Measurements from ENCODE around the gene KRTCAP3.
"Not testable (repeated sequence)": the region's sequence is repeated elsewhere in the genome, so short reads cannot be mapped to it uniquely, and the experiment has no call there.

Gene KRTCAP3

GRCh38 chr2:27441958-27442919 lies at the start of gene KRTCAP3:
Gene KRTCAP3 (plus strand): TSS chr2:27442381. CDS start chr2:27442413, 32 bp downstream.
- Histone ChIP-seq H3K27ac (peak within 1 kb of the TSS in 11 of 21 experiments; percentile 7 to 80 (median 58)), H3K4me3 (peak within 1 kb of the TSS in 6 of 7 experiments; percentile 5 to 52 (median 20))

GRCh38 chr2:27393225-27393624 lies 49.0 kb upstream of the KRTCAP3 start:
- Histone ChIP-seq H3K27ac (no peak overlapping the region), H3K4me3 (no peak overlapping the region)

- no peak overlapping the region for H3K4me3 ChIP-seq
- no peak overlapping the region for H3K27ac ChIP-seq
Observed at GRCh38 chr2:27398962-27399361, 43.2 kb upstream of the KRTCAP3 start.

GRCh38 chr2:27400348-27401135 lies 41.6 kb upstream of the KRTCAP3 start:
- Histone ChIP-seq H3K27ac (no peak overlapping the region), H3K4me3 (no peak overlapping the region)

GRCh38 chr2:27407798-27408491 lies 34.2 kb upstream of the KRTCAP3 start:
- peak overlapping the region; percentile 94 to 99 (median 97) for H3K4me3 ChIP-seq
- H3K27ac ChIP-seq: peak overlapping the region in 5 of 21 experiments; percentile 24 to 94 (median 92)

- Histone ChIP-seq H3K27ac (peak overlapping the region; percentile 70 to 96 (median 90)), H3K4me3 (peak overlapping the region; percentile 94 to 99 (median 97))
Observed at GRCh38 chr2:27408601-27409320, 33.4 kb upstream of the KRTCAP3 start.

- H3K4me3 ChIP-seq: peak within 1 kb of the TSS; percentile 94 to 99 (median 97)
- peak within 1 kb of the TSS; percentile 72 to 96 (median 90) for H3K27ac ChIP-seq
Observed at GRCh38 chr2:27409321-27410073, 32.7 kb upstream of the KRTCAP3 start, which contains the start of gene PPM1G. Gene PPM1G (minus strand): TSS chr2:27409591. CDS start chr2:27409422, 169 bp downstream.

GRCh38 chr2:27412419-27413152 lies 29.6 kb upstream of the KRTCAP3 start:
- Histone ChIP-seq H3K4me3 (no peak overlapping the region), H3K27ac (no peak overlapping the region)

- H3K27ac ChIP-seq: no peak overlapping the region
Observed at GRCh38 chr2:27416151-27416550, 26.0 kb upstream of the KRTCAP3 start.

GRCh38 chr2:27420996-27421395 lies 21.2 kb upstream of the KRTCAP3 start:
- H3K4me3 ChIP-seq: no peak overlapping the region
- H3K27ac ChIP-seq: no peak overlapping the region

More at GRCh38 chr2:27416151-27416550, 26.0 kb upstream of the KRTCAP3 start:
- no peak overlapping the region for H3K4me3 ChIP-seq

- no peak overlapping the region for H3K27ac ChIP-seq
- no peak overlapping the region for H3K4me3 ChIP-seq
Observed at GRCh38 chr2:27421660-27422250, 20.4 kb upstream of the KRTCAP3 start.

- H3K27ac ChIP-seq: no peak overlapping the region
- H3K4me3 ChIP-seq: no peak overlapping the region
Observed at GRCh38 chr2:27422958-27423357, 19.2 kb upstream of the KRTCAP3 start.

- not testable (repeated sequence) for H3K4me3 ChIP-seq, H3K27ac ChIP-seq
Observed at GRCh38 chr2:27425039-27425438, 17.1 kb upstream of the KRTCAP3 start.

GRCh38 chr2:27427863-27428212 lies 14.3 kb upstream of the KRTCAP3 start:
- peak overlapping the region in 20 of 21 experiments; percentile 92 to 100 (median 99) for H3K27ac ChIP-seq
- peak overlapping the region; percentile 76 to 100 (median 97) for H3K4me3 ChIP-seq

- H3K4me3 ChIP-seq: peak within 1 kb of the TSS; percentile 76 to 100 (median 97)
Observed at GRCh38 chr2:27428213-27428977, 13.8 kb upstream of the KRTCAP3 start, which contains the start of gene NRBP1. Gene NRBP1 (plus strand): TSS chr2:27428631. CDS start chr2:27433274, 4,643 bp downstream.

GRCh38 chr2:27428978-27429541 lies 13.1 kb upstream of the KRTCAP3 start:
- Histone ChIP-seq H3K4me3 (peak overlapping the region; percentile 76 to 100 (median 97)), H3K27ac (peak overlapping the region; percentile 92 to 100 (median 99))

More at GRCh38 chr2:27428213-27428977, 13.8 kb upstream of the KRTCAP3 start, which contains the start of gene NRBP1:
- H3K27ac ChIP-seq: peak within 1 kb of the TSS; percentile 92 to 100 (median 99)

All from skin epidermis (tissue), 12 donors.